ENCODE data around the gene RUNX3. TPM values are rescaled to one million over a fixed set of nuclear protein-coding genes. Genes with fewer than 3 reads are reported as not detected.

RUNX3 gene
- total RNA-seq, 2 donors from 2014 or later: 116 to 145 TPM

- Mint-ChIP-seq H3K4me3 (peak overlapping the region; percentile 92), H3K4me1 (peaks cover 49% of the 10 kb centered on the region), H3K36me3 (ENCODE audit: low read depth) (peaks cover 100% of the 10 kb centered on the region), H3K9me3 (no peaks in the 10 kb centered on the region), H3K27me3 (no peaks in the 10 kb centered on the region), H3K27ac (peak overlapping the region; percentile 99)
- ATAC-seq (replicated peaks): peak; percentile 41
Observed at GRCh38 chr1:24921938-24922662, 8.0 kb downstream of the RUNX3 start.

GRCh38 chr1:24921412-24921811 is 8.7 kb downstream of the RUNX3 start:
- ATAC-seq (replicated peaks): no peak
- Mint-ChIP-seq H3K4me3 (peak overlapping the region; percentile 92), H3K36me3 (ENCODE audit: low read depth) (peaks cover 100% of the 10 kb centered on the region), H3K27ac (peak overlapping the region; percentile 99), H3K9me3 (no peaks in the 10 kb centered on the region), H3K4me1 (peaks cover 49% of the 10 kb centered on the region), H3K27me3 (no peaks in the 10 kb centered on the region)

- peaks cover 100% of the 10 kb centered on the region for H3K36me3 Mint-ChIP-seq (ENCODE audit: low read depth)
- peak; percentile 28 for ATAC-seq (replicated peaks)
- H3K9me3 Mint-ChIP-seq: no peaks in the 10 kb centered on the region
- H3K27me3 Mint-ChIP-seq: no peaks in the 10 kb centered on the region
- H3K4me1 Mint-ChIP-seq: peaks cover 44% of the 10 kb centered on the region
- H3K4me3 Mint-ChIP-seq: peak overlapping the region; percentile 92
- peak overlapping the region; percentile 99 for H3K27ac Mint-ChIP-seq
Observed at GRCh38 chr1:24920533-24920925, 9.5 kb downstream of the RUNX3 start.

DNA sequence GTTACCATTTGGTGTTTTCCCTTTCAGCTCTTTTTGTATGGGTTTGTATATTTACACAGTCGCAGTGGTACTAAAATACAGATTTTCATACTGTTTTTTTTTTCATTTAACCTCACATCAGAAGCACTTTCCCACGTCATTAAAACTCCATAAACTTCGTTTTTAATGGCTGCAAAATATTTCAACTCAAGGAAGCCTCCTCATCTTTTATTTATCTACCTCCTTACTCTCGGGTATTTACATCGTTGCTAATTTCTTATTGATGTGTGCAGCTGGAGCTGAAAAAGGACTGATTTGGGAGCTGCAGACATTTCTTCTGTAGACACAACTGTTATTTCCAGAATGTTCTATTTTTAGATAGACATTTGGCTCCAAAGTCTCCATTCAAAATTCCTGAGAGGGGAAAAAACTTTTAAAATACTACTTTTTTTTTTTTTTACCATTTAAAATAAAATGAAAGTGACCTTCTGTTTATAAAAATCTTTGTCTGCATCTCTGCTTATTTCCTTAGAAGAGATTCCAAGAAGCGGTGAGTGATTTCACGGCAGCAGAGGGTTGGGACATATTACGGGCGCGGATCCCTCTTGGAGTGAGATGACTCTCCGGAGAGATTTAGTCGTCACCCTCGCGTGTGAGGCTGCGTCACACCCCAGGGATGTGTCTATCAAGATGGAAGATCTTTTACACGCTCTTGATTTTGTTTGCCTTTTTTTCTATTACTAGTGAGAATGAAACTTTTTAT is 10.1 kb downstream of the RUNX3 start:
- Mint-ChIP-seq H3K27me3 (no peaks in the 10 kb centered on the region), H3K36me3 (ENCODE audit: low read depth) (peaks cover 100% of the 10 kb centered on the region), H3K4me1 (peaks cover 44% of the 10 kb centered on the region), H3K9me3 (no peaks in the 10 kb centered on the region), H3K27ac (peak overlapping the region; percentile 99), H3K4me3 (peak overlapping the region; percentile 92)
- ATAC-seq (replicated peaks): peak; percentile 64

- Mint-ChIP-seq H3K27ac (peak overlapping the region; percentile 99), H3K27me3 (no peaks in the 10 kb centered on the region), H3K9me3 (no peaks in the 10 kb centered on the region), H3K4me3 (peak overlapping the region; percentile 92), H3K4me1 (peaks cover 44% of the 10 kb centered on the region), H3K36me3 (ENCODE audit: low read depth) (peaks cover 100% of the 10 kb centered on the region)
- ATAC-seq (replicated peaks): no peak
Observed at GRCh38 chr1:24918995-24919605, 11.0 kb downstream of the RUNX3 start.

DNA sequence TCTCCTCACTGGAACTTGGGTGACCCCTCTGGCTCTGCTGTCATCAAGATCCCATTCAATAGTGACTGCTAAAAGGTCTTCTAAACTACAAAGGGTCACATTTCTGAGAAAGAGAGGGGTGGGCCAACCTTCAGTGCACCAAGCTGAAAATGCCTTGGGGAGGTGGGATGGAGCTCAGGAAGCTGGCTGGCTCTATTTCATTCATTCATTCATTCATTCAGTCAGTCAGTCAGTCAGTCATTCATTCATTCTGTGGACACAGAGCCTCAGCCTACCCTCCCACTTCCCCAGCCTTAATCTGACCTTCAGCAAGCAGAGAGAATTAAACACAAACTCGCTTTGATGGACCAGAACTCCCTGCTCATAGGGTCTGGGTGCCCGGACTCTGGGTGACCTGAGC is 11.7 kb downstream of the RUNX3 start:
- no peaks in the 10 kb centered on the region for H3K9me3 Mint-ChIP-seq
- peaks cover 44% of the 10 kb centered on the region for H3K4me1 Mint-ChIP-seq
- H3K27ac Mint-ChIP-seq: peak overlapping the region; percentile 99
- H3K36me3 Mint-ChIP-seq (ENCODE audit: low read depth): peaks cover 100% of the 10 kb centered on the region
- peak overlapping the region; percentile 92 for H3K4me3 Mint-ChIP-seq
- no peaks in the 10 kb centered on the region for H3K27me3 Mint-ChIP-seq
- ATAC-seq (replicated peaks): no peak

DNA sequence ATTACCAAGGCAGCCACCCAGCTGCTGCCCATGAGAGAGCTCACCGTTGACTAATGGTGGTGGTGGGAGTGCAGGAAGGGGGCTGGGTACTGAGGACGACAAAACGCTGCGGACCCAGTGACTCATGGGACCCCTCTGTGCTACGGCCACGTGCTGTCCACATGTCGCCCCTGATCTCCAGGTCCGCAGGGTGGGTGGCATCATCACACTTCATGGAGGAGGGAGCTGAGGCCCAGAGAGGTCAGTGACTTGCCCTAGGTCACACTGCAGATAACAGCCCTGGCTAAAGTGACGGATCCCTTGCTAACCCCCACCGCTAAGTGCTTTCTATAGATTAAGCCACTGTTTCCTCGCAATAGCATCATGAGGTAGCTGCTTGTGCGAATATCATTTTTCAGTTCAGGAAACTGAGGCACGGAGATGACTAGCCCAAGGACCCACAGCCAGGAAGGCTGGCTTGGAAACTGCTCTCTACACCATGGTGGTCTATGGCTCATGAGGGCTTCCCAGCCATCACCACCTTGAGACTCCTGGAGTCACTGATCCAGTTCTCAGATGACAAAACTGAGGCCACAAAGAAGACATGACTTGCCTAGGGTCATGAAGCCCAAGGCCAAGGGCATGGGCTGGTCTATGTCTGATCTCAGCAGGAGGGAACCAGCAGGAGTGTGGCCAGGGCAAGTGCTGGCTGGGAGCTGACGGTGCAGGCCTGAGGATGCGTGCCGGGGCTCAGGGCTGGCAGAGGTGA is 12.6 kb downstream of the RUNX3 start:
- Mint-ChIP-seq H3K9me3 (no peaks in the 10 kb centered on the region), H3K27ac (peak overlapping the region; percentile 99), H3K4me1 (peaks cover 45% of the 10 kb centered on the region), H3K4me3 (peak overlapping the region; percentile 92), H3K27me3 (no peaks in the 10 kb centered on the region), H3K36me3 (ENCODE audit: low read depth) (peaks cover 100% of the 10 kb centered on the region)
- no peak for ATAC-seq (replicated peaks)

- peak overlapping the region; percentile 84 for H3K27ac Mint-ChIP-seq
Observed at GRCh38 chr1:24915816-24916602, 14.1 kb downstream of the RUNX3 start.

GRCh38 chr1:24914226-24915069 is 15.6 kb downstream of the RUNX3 start:
- Mint-ChIP-seq H3K36me3 (ENCODE audit: low read depth) (peaks cover 100% of the 10 kb centered on the region), H3K9me3 (no peaks in the 10 kb centered on the region), H3K27ac (peak overlapping the region; percentile 84), H3K4me3 (peak overlapping the region; percentile 42), H3K27me3 (no peaks in the 10 kb centered on the region), H3K4me1 (peaks cover 42% of the 10 kb centered on the region)
- no peak for ATAC-seq (replicated peaks)

More at GRCh38 chr1:24915816-24916602, 14.1 kb downstream of the RUNX3 start:
- Mint-ChIP-seq H3K36me3 (ENCODE audit: low read depth) (peaks cover 100% of the 10 kb centered on the region), H3K9me3 (no peaks in the 10 kb centered on the region), H3K27me3 (no peaks in the 10 kb centered on the region), H3K4me3 (peak overlapping the region; percentile 42), H3K4me1 (peaks cover 50% of the 10 kb centered on the region)
- no peak for ATAC-seq (replicated peaks)

- no peak overlapping the region for H3K27ac Mint-ChIP-seq
- no peaks in the 10 kb centered on the region for H3K9me3 Mint-ChIP-seq
- H3K4me3 Mint-ChIP-seq: no peak overlapping the region
- peaks cover 100% of the 10 kb centered on the region for H3K36me3 Mint-ChIP-seq (ENCODE audit: low read depth)
- H3K4me1 Mint-ChIP-seq: peaks cover 45% of the 10 kb centered on the region
- no peak for ATAC-seq (replicated peaks)
- H3K27me3 Mint-ChIP-seq: no peaks in the 10 kb centered on the region
Observed at GRCh38 chr1:24913616-24914225, 16.4 kb downstream of the RUNX3 start.

- Mint-ChIP-seq H3K9me3 (no peaks in the 10 kb centered on the region), H3K4me3 (peak overlapping the region; percentile 52), H3K36me3 (ENCODE audit: low read depth) (peaks cover 100% of the 10 kb centered on the region), H3K27me3 (no peaks in the 10 kb centered on the region), H3K27ac (peak overlapping the region; percentile 95), H3K4me1 (peaks cover 41% of the 10 kb centered on the region)
- no peak for ATAC-seq (replicated peaks)
Observed at GRCh38 chr1:24913274-24913604, 16.8 kb downstream of the RUNX3 start.

- no peaks in the 10 kb centered on the region for H3K27me3 Mint-ChIP-seq
- ATAC-seq (replicated peaks): peak; percentile 37
- H3K36me3 Mint-ChIP-seq (ENCODE audit: low read depth): peaks cover 100% of the 10 kb centered on the region
- H3K4me3 Mint-ChIP-seq: peak overlapping the region; percentile 52
- peak overlapping the region; percentile 95 for H3K27ac Mint-ChIP-seq
- peaks cover 36% of the 10 kb centered on the region for H3K4me1 Mint-ChIP-seq
- H3K9me3 Mint-ChIP-seq: no peaks in the 10 kb centered on the region
Observed at GRCh38 chr1:24912376-24913273, 17.5 kb downstream of the RUNX3 start.
